Measurements from ENCODE around the gene HSD17B8.

HSD17B8 gene

GRCh38 chr6:33252759-33253158, 48.3 kb downstream of the HSD17B8 start:
- no peak for ATAC-seq
- Mint-ChIP-seq H3K4me3 (no peak overlapping the region), H3K4me1 (peaks cover 47% of the 10 kb centered on the region), H3K36me3 (peaks cover 86% of the 10 kb centered on the region), H3K9me3 (no peaks in the 10 kb centered on the region), H3K27ac (peak overlapping the region; percentile 96)
- no peak for DNase-seq (ENCODE audit: low spot score in 2 of 2)

GRCh38 chr6:33254591-33254990, 50.1 kb downstream of the HSD17B8 start:
- Mint-ChIP-seq H3K9me3 (no peaks in the 10 kb centered on the region), H3K27ac (no peak overlapping the region), H3K4me3 (no peak overlapping the region), H3K4me1 (peaks cover 31% of the 10 kb centered on the region), H3K36me3 (peaks cover 93% of the 10 kb centered on the region)
- ATAC-seq = no peak
- no peak for DNase-seq (ENCODE audit: low spot score in 2 of 2)
